SK-N-SH treated with all-trans-retinoic acid at 6 μM for 48 hours (cell line): Measurements from ENCODE around the gene GBGT1.

Experiments
- ATAC-seq: fragments of 200-7000 bp; cut with Tn5 transposase; 3 replicates; pipeline ENCODE4 v1.9.1; 2020; ENCODE audit warnings: mild to moderate bottlenecking, moderate library complexity
- ARNTL ChIP-seq: fragments of 450-650 bp; formaldehyde crosslinking; IDR thresholded peaks from 2 replicates; pipeline ENCODE4 v1.5.0; 2020; ENCODE audit warnings: low read depth, mild to moderate bottlenecking, moderate library complexity, borderline replicate concordance
- BACH2 ChIP-seq: fragments of 250-450 bp; sonication (Bioruptor Pico); IDR thresholded peaks from 2 replicates; pipeline ENCODE4 v1.9.0; 2021; ENCODE audit warnings: mild to moderate bottlenecking, borderline replicate concordance
- CREB5 ChIP-seq: fragments of 250-450 bp; sonication (Bioruptor Pico); IDR thresholded peaks from 2 replicates; pipeline ENCODE4 v1.5.1; 2020; ENCODE audit warnings: low read depth, mild to moderate bottlenecking, moderate library complexity
- CSDC2 ChIP-seq: fragments of 250-450 bp; sonication (Bioruptor Pico); IDR thresholded peaks from 2 replicates; pipeline ENCODE4 v1.5.0; 2020; ENCODE audit warnings: mild to moderate bottlenecking, moderate library complexity
- ESRRG ChIP-seq: fragments of 250-450 bp; sonication (Bioruptor Pico); IDR thresholded peaks from 2 replicates; pipeline ENCODE4 v1.6.1; 2021; ENCODE audit warnings: mild to moderate bottlenecking
- GLIS3 ChIP-seq: fragments of 250-450 bp; sonication (Bioruptor Pico); IDR thresholded peaks from 2 replicates; pipeline ENCODE4 v1.5.0; 2020; ENCODE audit warnings: mild to moderate bottlenecking, moderate library complexity
- ISL1 ChIP-seq: fragments of 250-450 bp; sonication (Bioruptor Pico); IDR thresholded peaks from 2 replicates; pipeline ENCODE4 v2.1.2; 2022; ENCODE audit warnings: mild to moderate bottlenecking, moderate library complexity
- OSR1 ChIP-seq: fragments of 250-450 bp; sonication (Bioruptor Pico); IDR thresholded peaks from 2 replicates; pipeline ENCODE4 v1.8.0; 2022; ENCODE audit warnings: moderate library complexity, mild to moderate bottlenecking, inconsistent platforms
- PATZ1 ChIP-seq: fragments of 250-450 bp; sonication (Bioruptor Pico); IDR thresholded peaks from 2 replicates; pipeline ENCODE4 v1.8.0; 2020; ENCODE audit warnings: mild to moderate bottlenecking, moderate library complexity, borderline replicate concordance
- POU6F1 ChIP-seq: fragments of 250-450 bp; sonication (Bioruptor Pico); IDR thresholded peaks from 2 replicates; pipeline ENCODE4 v1.8.0; 2021; ENCODE audit warnings: low read depth, mild to moderate bottlenecking, moderate library complexity, borderline replicate concordance
- PPARA ChIP-seq: fragments of 250-450 bp; sonication (Bioruptor Pico); IDR thresholded peaks from 2 replicates; pipeline ENCODE4 v1.5.0; 2020; ENCODE audit warnings: mild to moderate bottlenecking, borderline replicate concordance
- RARB ChIP-seq: fragments of 250-450 bp; sonication (Bioruptor Pico); IDR thresholded peaks from 2 replicates; pipeline ENCODE4 v1.8.0; 2021; ENCODE audit warnings: mild to moderate bottlenecking, moderate library complexity
- SNAI2 ChIP-seq: fragments of 250-450 bp; sonication (Bioruptor Pico); IDR thresholded peaks from 2 replicates; pipeline ENCODE4 v1.5.0; 2020; ENCODE audit warnings: mild to moderate bottlenecking, moderate library complexity
- TCF4 ChIP-seq: fragments of 250-450 bp; sonication (Bioruptor Pico); IDR thresholded peaks from 2 replicates; pipeline ENCODE4 v1.8.0; 2021; ENCODE audit warnings: mild to moderate bottlenecking, moderate library complexity, borderline replicate concordance
- TOX ChIP-seq: fragments of 250-450 bp; sonication (Bioruptor Pico); IDR thresholded peaks from 2 replicates; pipeline ENCODE4 v1.8.0; 2021; ENCODE audit warnings: mild to moderate bottlenecking, moderate library complexity, borderline replicate concordance
- ZC3H10 ChIP-seq: fragments of 250-450 bp; sonication (Bioruptor Pico); IDR thresholded peaks from 2 replicates; pipeline ENCODE4 v1.5.1; 2021; ENCODE audit warnings: mild to moderate bottlenecking, moderate library complexity
- ZFP3 ChIP-seq: fragments of 250-450 bp; sonication (Bioruptor Pico); IDR thresholded peaks from 2 replicates; pipeline ENCODE4 v1.5.0; 2020; ENCODE audit warnings: mild to moderate bottlenecking, moderate library complexity
- ZFP30 ChIP-seq: fragments of 450-650 bp; formaldehyde crosslinking; IDR thresholded peaks from 2 replicates; pipeline ENCODE4 v1.5.0; 2022; ENCODE audit warnings: mild to moderate bottlenecking, moderate library complexity
- ZNF565 ChIP-seq: fragments of 450-650 bp; formaldehyde crosslinking; conservative IDR thresholded peaks from 2 replicates; pipeline ENCODE4 v1.5.0; 2020; ENCODE audit warnings: low read depth, mild to moderate bottlenecking, moderate library complexity
- ZNF70 ChIP-seq: fragments of 450-650 bp; formaldehyde crosslinking; IDR thresholded peaks from 2 replicates; pipeline ENCODE4 v1.5.0; 2020; ENCODE audit warnings: mild to moderate bottlenecking, moderate library complexity
- ZNF8 ChIP-seq: fragments of 450-650 bp; formaldehyde crosslinking; IDR thresholded peaks from 2 replicates; pipeline ENCODE4 v1.5.0; 2020; ENCODE audit warnings: mild to moderate bottlenecking, moderate library complexity
- TF ChIP-seq, protein P1 (sequence below): fragments of 250-450 bp; sonication (Bioruptor Pico); IDR thresholded peaks from 2 replicates; pipeline ENCODE4 v1.5.1; 2021; ENCODE audit warnings: mild to moderate bottlenecking, moderate library complexity
- TF ChIP-seq, protein P2 (sequence below): fragments of 250-450 bp; sonication (Bioruptor Pico); IDR thresholded peaks from 2 replicates; pipeline ENCODE4 v1.5.0; 2020; ENCODE audit warnings: mild to moderate bottlenecking, moderate library complexity

Gene GBGT1

DNA sequence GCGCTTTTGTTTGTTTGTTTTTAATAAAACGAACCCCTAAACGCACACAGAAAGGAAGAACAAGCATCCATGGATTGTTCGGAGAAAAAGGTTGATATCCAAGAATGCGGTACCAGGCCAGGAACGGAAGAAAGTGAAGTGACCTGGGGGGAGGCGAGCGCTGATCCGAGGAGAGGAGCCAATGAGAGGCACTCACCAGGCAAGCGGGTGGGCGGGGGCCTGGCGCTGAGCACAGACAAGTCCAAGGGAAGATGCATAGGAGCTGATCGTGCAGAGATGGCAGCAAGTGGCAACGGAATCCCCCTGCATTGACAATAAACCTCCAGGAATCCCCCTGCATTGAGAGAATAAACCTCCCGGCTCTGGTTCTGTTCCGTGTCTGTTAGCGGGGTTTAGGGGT is 36.9 kb upstream of the GBGT1 start:
- ATAC-seq, result no peak
- TF ChIP-seq OSR1 (CRISPR knock-in tag), result no peak
- TF ChIP-seq PATZ1 (CRISPR knock-in tag), result no peak
- TF ChIP-seq, protein P1, sequence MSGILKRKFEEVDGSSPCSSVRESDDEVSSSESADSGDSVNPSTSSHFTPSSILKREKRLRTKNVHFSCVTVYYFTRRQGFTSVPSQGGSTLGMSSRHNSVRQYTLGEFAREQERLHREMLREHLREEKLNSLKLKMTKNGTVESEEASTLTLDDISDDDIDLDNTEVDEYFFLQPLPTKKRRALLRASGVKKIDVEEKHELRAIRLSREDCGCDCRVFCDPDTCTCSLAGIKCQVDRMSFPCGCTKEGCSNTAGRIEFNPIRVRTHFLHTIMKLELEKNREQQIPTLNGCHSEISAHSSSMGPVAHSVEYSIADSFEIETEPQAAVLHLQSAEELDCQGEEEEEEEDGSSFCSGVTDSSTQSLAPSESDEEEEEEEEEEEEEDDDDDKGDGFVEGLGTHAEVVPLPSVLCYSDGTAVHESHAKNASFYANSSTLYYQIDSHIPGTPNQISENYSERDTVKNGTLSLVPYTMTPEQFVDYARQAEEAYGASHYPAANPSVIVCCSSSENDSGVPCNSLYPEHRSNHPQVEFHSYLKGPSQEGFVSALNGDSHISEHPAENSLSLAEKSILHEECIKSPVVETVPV, result no peak
- TF ChIP-seq ZC3H10, result no peak
- TF ChIP-seq, all 23 proteins: peak for 0

- no peak for ATAC-seq
- no peak for TF ChIP-seq GLIS3
- TF ChIP-seq OSR1 (CRISPR knock-in tag), result no peak
- no peak for TF ChIP-seq ESRRG (CRISPR knock-in tag)
- no peak for TF ChIP-seq CSDC2 (CRISPR knock-in tag)
- no peak for TF ChIP-seq BACH2
- no peak for TF ChIP-seq CREB5 (CRISPR knock-in tag)
- no peak for TF ChIP-seq TOX (CRISPR knock-in tag)
- no peak for TF ChIP-seq ZFP3 (CRISPR knock-in tag)
- TF ChIP-seq ZNF565 (CRISPR knock-in tag), result no peak
- TF ChIP-seq SNAI2 (CRISPR knock-in tag), result no peak
Observed at GRCh38 chr9:133199648-133200321, 36.1 kb upstream of the GBGT1 start.

DNA sequence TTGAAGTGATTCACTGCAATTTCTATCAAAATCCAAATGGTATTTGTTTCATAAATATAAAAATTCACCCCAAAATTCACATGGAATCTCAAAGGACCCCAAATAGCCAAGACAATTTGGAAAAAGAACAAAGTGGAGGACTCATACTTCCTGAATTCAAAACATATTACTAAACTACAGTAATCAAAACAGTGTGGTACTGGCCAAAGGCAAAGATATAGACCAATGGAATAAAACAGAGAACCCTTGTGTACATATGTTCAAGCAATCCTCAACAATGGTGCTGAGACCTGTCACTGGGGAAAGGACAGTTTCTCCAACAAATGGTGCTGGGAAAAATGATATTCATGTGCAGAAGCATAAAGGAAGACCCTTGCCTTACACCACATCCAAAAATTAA is 31.3 kb upstream of the GBGT1 start:
- ATAC-seq, result no peak
- TF ChIP-seq POU6F1 (CRISPR knock-in tag) (no peak), TCF4 (CRISPR knock-in tag) (no peak), GLIS3 (no peak), ZNF70 (CRISPR knock-in tag) (no peak), BACH2 (no peak), ZC3H10 (no peak), OSR1 (CRISPR knock-in tag) (no peak), PATZ1 (CRISPR knock-in tag) (no peak), ZFP30 (CRISPR knock-in tag) (no peak), PPARA (no peak), RARB (CRISPR knock-in tag) (no peak), TOX (CRISPR knock-in tag) (no peak), ARNTL (no peak), CSDC2 (CRISPR knock-in tag) (no peak), ESRRG (CRISPR knock-in tag) (no peak), ISL1 (CRISPR knock-in tag) (no peak), CREB5 (CRISPR knock-in tag) (no peak), ZNF8 (CRISPR knock-in tag) (no peak)
- TF ChIP-seq, protein P2, sequence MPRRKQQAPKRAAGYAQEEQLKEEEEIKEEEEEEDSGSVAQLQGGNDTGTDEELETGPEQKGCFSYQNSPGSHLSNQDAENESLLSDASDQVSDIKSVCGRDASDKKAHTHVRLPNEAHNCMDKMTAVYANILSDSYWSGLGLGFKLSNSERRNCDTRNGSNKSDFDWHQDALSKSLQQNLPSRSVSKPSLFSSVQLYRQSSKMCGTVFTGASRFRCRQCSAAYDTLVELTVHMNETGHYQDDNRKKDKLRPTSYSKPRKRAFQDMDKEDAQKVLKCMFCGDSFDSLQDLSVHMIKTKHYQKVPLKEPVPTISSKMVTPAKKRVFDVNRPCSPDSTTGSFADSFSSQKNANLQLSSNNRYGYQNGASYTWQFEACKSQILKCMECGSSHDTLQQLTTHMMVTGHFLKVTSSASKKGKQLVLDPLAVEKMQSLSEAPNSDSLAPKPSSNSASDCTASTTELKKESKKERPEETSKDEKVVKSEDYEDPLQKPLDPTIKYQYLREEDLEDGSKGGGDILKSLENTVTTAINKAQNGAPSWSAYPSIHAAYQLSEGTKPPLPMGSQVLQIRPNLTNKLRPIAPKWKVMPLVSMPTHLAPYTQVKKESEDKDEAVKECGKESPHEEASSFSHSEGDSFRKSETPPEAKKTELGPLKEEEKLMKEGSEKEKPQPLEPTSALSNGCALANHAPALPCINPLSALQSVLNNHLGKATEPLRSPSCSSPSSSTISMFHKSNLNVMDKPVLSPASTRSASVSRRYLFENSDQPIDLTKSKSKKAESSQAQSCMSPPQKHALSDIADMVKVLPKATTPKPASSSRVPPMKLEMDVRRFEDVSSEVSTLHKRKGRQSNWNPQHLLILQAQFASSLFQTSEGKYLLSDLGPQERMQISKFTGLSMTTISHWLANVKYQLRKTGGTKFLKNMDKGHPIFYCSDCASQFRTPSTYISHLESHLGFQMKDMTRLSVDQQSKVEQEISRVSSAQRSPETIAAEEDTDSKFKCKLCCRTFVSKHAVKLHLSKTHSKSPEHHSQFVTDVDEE (CRISPR knock-in tag), result no peak
